Measurements from ENCODE around the gene LMF2.

DNA sequence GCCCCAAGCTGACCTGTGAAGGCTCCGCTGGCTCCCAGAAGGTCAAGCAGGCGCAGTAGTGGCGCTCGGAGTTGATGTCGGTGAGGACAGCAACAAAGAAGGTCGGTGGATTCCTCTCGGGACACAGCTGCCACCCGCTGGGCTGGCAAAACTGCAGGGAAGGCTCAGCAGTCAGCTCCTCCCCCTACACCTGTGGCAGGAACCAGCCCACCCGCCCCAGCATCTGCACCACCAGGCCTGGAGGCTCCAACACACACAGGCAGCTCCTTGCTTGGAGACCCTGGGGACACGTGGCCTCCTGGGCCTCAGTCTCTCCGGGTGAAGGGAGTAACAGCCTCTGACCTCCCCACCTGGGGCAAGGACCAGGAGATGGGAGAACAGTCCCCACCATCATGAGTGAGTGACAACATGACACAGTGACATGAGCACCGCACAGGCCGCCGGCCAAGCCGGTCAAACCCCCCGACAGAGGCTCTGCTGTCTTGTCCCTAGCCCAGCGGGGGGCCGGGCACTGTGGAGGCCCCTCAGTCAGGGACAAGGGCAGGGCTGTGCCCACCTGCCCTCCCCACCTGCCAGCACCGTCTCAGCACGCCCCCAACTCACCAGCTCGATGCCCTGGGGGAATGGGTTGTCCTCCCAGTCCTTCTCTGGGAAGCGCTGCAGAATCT is 39.6 kb downstream of the LMF2 start:
- TF ChIP-seq FOXA1 (IDR thresholded peaks at IDR 0.05) (no peak), ELF4 (IDR thresholded peaks at IDR 0.05) (no peak)
